ENCODE results near the gene CKAP2L. TPM values are rescaled to one million over a fixed set of nuclear protein-coding genes. Genes with fewer than 3 reads are reported as not detected.

The CKAP2L gene
- total RNA-seq, 1 experiment from 2014 or later: 23.3 TPM

DNA sequence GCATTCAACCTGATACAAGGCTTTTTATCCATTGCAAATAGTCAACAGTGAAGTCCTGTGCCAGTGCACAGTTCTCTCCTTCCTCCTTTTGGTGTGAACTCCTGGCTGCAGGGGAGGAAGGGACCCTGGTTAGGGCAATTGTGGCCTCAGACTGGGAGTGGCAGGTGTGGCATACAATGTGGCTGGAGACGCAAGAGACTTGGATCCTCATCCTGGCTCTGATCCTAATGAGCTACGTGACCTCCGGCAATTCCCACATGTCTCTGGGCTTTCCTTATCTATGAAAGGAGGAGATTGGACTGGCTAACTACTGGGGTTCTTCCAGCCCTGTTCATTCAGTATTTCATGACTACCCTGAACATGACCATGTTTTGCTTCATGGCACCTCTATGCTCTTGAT lies 30.4 kb upstream of the CKAP2L start:
- no peak for TF ChIP-seq CTCF (conservative IDR thresholded peaks at IDR 0.05)
- no peak overlapping the region for H2BK5ac ChIP-seq (ENCODE audit: insufficient read length, low read length)
- no peak overlapping the region for H2BK12ac ChIP-seq (ENCODE audit: insufficient read length, low read depth, low read length)
- H3K4me2 ChIP-seq (ENCODE audit: insufficient read depth, insufficient read length, low read length): no peak overlapping the region
- no peaks in the 10 kb centered on the region for H4K20me1 ChIP-seq (ENCODE audit: control insufficient read depth, insufficient read depth, insufficient read length)
- H2AFZ ChIP-seq (ENCODE audit: low read length): no peak overlapping the region
- no peak overlapping the region for H4K91ac ChIP-seq (ENCODE audit: insufficient read length, low read depth, low read length)
- H3T11ph ChIP-seq (ENCODE audit: low read length): no peak overlapping the region
- no peak overlapping the region for H3K56ac ChIP-seq (ENCODE audit: insufficient read length, low read depth, low read length)
- Mint-ChIP-seq H3K27ac (no peak overlapping the region; a peak in 1 of 7 replicates), H3K36me3 (ENCODE audit: insufficient read depth in 1 of 3, low read depth in 3 of 3) (peaks cover 1 to 11% (median 3%) of the 10 kb centered on the region in 3 experiments; a peak in 4 of 7 replicates), H3K9me3 (peaks cover 10 to 19% of the 10 kb centered on the region in 2 experiments; a peak in 4 of 5 replicates), H3K27me3 (ENCODE audit: low read depth) (no peaks in the 10 kb centered on the region), H3K4me3 (no peak overlapping the region), H3K4me1 (peaks cover 30 to 54% of the 10 kb centered on the region in 2 experiments)
- H3K79me1 ChIP-seq (ENCODE audit: insufficient read depth, low read depth, low read length, poor library complexity, severe bottlenecking): no peaks in the 10 kb centered on the region
- H3K4ac ChIP-seq (ENCODE audit: low read depth, low read length): no peak overlapping the region
- H3K23me2 ChIP-seq (ENCODE audit: insufficient read length, low read depth, low read length, poor library complexity, severe bottlenecking): no peaks in the 10 kb centered on the region
- no peak overlapping the region for H3K14ac ChIP-seq (ENCODE audit: insufficient read depth, low read length)
- H3K9me3 ChIP-seq (ENCODE audit: control insufficient read depth, low read depth, low read length): no peaks in the 10 kb centered on the region
- no peak overlapping the region for H2BK15ac ChIP-seq (ENCODE audit: low read depth, low read length)
- WGBS (ENCODE audit: extremely low coverage, insufficient read length, low lambda C conversion rate): no CpG with 5 or more reads among the region's 3 CpGs
- H3K79me2 ChIP-seq (ENCODE audit: insufficient read depth, low read length): no peaks in the 10 kb centered on the region
- no peak overlapping the region for H3K18ac ChIP-seq (ENCODE audit: insufficient read length, low read depth, low read length)
- H3K27me3 ChIP-seq (ENCODE audit: insufficient read depth, low read length): no peaks in the 10 kb centered on the region
- no peak overlapping the region for H2BK20ac ChIP-seq (ENCODE audit: low read depth, low read length, poor library complexity, severe bottlenecking)
- H3K27ac ChIP-seq (ENCODE audit: insufficient read length, low read depth, low read length): no peak overlapping the region
- no peak overlapping the region for H2BK120ac ChIP-seq (ENCODE audit: low read depth, low read length, poor library complexity, severe bottlenecking)
- H2AK5ac ChIP-seq (ENCODE audit: insufficient read length, low read length): no peak overlapping the region
- no peaks in the 10 kb centered on the region for H3K4me1 ChIP-seq (ENCODE audit: insufficient read depth, low read length)
- H4K5ac ChIP-seq (ENCODE audit: insufficient read length, low read depth, low read length): no peak overlapping the region
- H4K8ac ChIP-seq (replicated peaks; ENCODE audit: insufficient read length, low read depth, low read length): no peak overlapping the region
- DNase-seq: no peak
- H3K23ac ChIP-seq (ENCODE audit: insufficient read length, low read depth, low read length): no peak overlapping the region
- no peak overlapping the region for H3K9ac ChIP-seq (ENCODE audit: extremely low read depth, insufficient read length, low read length)
